Kidney (tissue), 14 donors: Measurements from ENCODE around the gene WDR49. TPM values are rescaled to one million over a fixed set of nuclear protein-coding genes. Genes with fewer than 3 reads are reported as not detected.

Experiments
- DNase-seq, 5 donors: peaks; one replicate each; pipeline ENCODE4 v3.0.0-alpha.2; 2013 to 2020
- FAIRE-seq: peaks from 2 replicates; lab custom pipeline; 2012; peaks lifted over from hg19 to GRCh38; lab: Jason Lieb, UNC
- H3K27ac ChIP-seq, 2 donors: one replicate each; pipeline ENCODE4 v1.7.0; 2013; ENCODE audit warnings: low read depth in 2 of 2, low read length in 2 of 2, inconsistent platforms in 1 of 2
- H3K27me3 ChIP-seq: one replicate; pipeline ENCODE4 v1.7.1; 2013; ENCODE audit warnings: low read length, inconsistent platforms; ENCODE audit not compliant: control insufficient read depth, insufficient read depth
- H3K36me3 ChIP-seq, 3 donors: one replicate each; pipeline versions ENCODE4 v1.7.0 to v1.7.1; 2013; ENCODE audit warnings: low read length in 3 of 3, control low read depth in 1 of 3, inconsistent platforms in 1 of 3; ENCODE audit not compliant: insufficient read depth in 3 of 3, control insufficient read depth in 2 of 3
- H3K4me1 ChIP-seq, 3 donors: one replicate each; pipeline versions ENCODE4 v1.7.0 to v1.7.1; 2013; ENCODE audit warnings: low read length in 3 of 3, inconsistent platforms in 1 of 3, low read depth in 1 of 3; ENCODE audit not compliant: control insufficient read depth in 2 of 3, insufficient read depth in 2 of 3
- H3K4me3 ChIP-seq, 3 donors: one replicate each; pipeline versions ENCODE4 v1.7.0 to v1.8.1; 2013; ENCODE audit warnings: low read length in 3 of 3, control low read depth in 1 of 3, inconsistent platforms in 1 of 3
- H3K9ac ChIP-seq, 3 donors: one replicate each; pipeline versions ENCODE4 v1.7.0 to v1.7.1; 2013; ENCODE audit warnings: low read length in 3 of 3, control low read depth in 1 of 3, inconsistent platforms in 1 of 3
- H3K9me3 ChIP-seq, 3 donors: one replicate each; pipeline versions ENCODE4 v1.7.0 to v1.7.1; 2013; ENCODE audit warnings: low read length in 3 of 3, control low read depth in 1 of 3, inconsistent platforms in 1 of 3; ENCODE audit not compliant: control insufficient read depth in 2 of 3, insufficient read depth in 1 of 3
- intact Hi-C: fragments of 100-400 bp; cut with DNase I; formaldehyde crosslinking; loops from one replicate; pipeline ENCODE4 v1.11.1; 2022
- polyA plus RNA-seq: library from polyadenylated mRNA; stranded (reverse); fragments of 350-450 nt; fragmentation: Illumina TruSeq; extraction: RNeasy Lipid Tissue Mini Kit (QIAGEN cat#74804); gene quantifications from one replicate; pipeline ENCODE4 v1.2.3, GENCODE V29; 2014; ENCODE audit warnings: low read depth, low replicate concordance; ENCODE audit not compliant: insufficient read depth
- total RNA-seq: library from RNA; stranded (reverse); fragmentation: NEBNext Ultra II Directional; extraction: Animal tissue kit (Norgen Biotek cat#: 25700); gene quantifications from one replicate; pipeline ENCODE4 v1.2.1, GENCODE V29; 2021
- TF ChIP-seq, protein P1 (sequence below): IDR thresholded peaks from 3 replicates; pipeline ENCODE4 v1.5.1; 2012; ENCODE audit warnings: mild to moderate bottlenecking, moderate library complexity, borderline replicate concordance; ENCODE audit not compliant: insufficient read depth; ENCODE audit errors: extremely low read depth
- donor health status: control.
- donor health status: control.
- donor health status: control.
- donor health status: control.
- donor health status: control.
- donor health status: DM: yes; HTN: yes; CAD: no.
- donor health status: Normal renal cell carcinoma (clear cell type).

WDR49 gene
- total and polyA plus RNA-seq, 2 donors from 2014 or later = 0.43 to 1.0 TPM

GRCh38 chr3:167473863-167474262 lies 179.9 kb downstream of the WDR49 start, which contains the start of gene SERPINI2:
Gene SERPINI2, minus strand, starts transcription at chr3:167474042. Its CDS starts 2,208 bp downstream, at chr3:167471834.
- Histone ChIP-seq H3K36me3 (no peaks in the 10 kb centered on the region), H3K27ac (no peak within 1 kb of the TSS), H3K9ac (no peak within 1 kb of the TSS), H3K9me3 (no peaks in the 10 kb centered on the region), H3K4me3 (no peak within 1 kb of the TSS), H3K4me1 (no peaks in the 10 kb centered on the region), H3K27me3 (no peaks in the 10 kb centered on the region)
- peak in 2 of 5 donors; percentile 1 to 4 for DNase-seq
- intact Hi-C loops = no loop called here
- TF ChIP-seq, protein P1, sequence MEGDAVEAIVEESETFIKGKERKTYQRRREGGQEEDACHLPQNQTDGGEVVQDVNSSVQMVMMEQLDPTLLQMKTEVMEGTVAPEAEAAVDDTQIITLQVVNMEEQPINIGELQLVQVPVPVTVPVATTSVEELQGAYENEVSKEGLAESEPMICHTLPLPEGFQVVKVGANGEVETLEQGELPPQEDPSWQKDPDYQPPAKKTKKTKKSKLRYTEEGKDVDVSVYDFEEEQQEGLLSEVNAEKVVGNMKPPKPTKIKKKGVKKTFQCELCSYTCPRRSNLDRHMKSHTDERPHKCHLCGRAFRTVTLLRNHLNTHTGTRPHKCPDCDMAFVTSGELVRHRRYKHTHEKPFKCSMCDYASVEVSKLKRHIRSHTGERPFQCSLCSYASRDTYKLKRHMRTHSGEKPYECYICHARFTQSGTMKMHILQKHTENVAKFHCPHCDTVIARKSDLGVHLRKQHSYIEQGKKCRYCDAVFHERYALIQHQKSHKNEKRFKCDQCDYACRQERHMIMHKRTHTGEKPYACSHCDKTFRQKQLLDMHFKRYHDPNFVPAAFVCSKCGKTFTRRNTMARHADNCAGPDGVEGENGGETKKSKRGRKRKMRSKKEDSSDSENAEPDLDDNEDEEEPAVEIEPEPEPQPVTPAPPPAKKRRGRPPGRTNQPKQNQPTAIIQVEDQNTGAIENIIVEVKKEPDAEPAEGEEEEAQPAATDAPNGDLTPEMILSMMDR = no peak
- no peak for FAIRE-seq

DNA sequence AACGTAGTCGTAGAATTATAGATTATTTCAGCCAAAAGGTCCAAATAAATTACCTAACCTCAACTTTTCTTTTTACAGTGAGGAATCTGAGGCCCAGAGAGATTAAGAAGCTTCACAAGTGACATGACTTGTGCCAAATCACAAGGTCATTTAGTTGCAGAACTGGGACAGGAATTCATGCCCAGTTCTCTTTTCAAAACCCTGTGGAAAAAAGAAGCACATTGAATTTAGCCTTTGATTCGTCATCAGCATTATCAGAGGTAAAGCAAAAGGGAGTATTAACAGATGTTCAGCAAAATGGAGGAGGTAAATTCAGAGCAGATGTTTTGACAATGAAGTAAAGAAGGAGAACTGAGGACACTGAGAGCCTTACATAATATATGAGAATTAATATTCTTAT lies 184.4 kb downstream of the WDR49 start:
- FAIRE-seq (no peak), DNase-seq (no peak)
- H3K4me1 ChIP-seq = no peaks in the 10 kb centered on the region
- no peak overlapping the region for H3K4me3 ChIP-seq
- H3K9me3 ChIP-seq = no peaks in the 10 kb centered on the region
- intact Hi-C loops = no loop called here
- no peaks in the 10 kb centered on the region for H3K36me3 ChIP-seq
- H3K9ac ChIP-seq = no peak overlapping the region
- no peaks in the 10 kb centered on the region for H3K27me3 ChIP-seq
- no peak overlapping the region for H3K27ac ChIP-seq
- TF ChIP-seq, protein P1 = no peak

- no peak for DNase-seq
- Histone ChIP-seq H3K27ac (no peak overlapping the region), H3K4me3 (no peak overlapping the region), H3K27me3 (no peaks in the 10 kb centered on the region), H3K4me1 (no peaks in the 10 kb centered on the region), H3K9ac (no peak overlapping the region), H3K9me3 (no peaks in the 10 kb centered on the region), H3K36me3 (no peaks in the 10 kb centered on the region)
- intact Hi-C loops = no loop called here
- FAIRE-seq = no peak
- TF ChIP-seq, protein P1 = no peak
Measured at GRCh38 chr3:167467848-167468611, 185.7 kb downstream of the WDR49 start.

- Histone ChIP-seq H3K4me1 (no peaks in the 10 kb centered on the region), H3K4me3 (no peak overlapping the region), H3K9me3 (no peaks in the 10 kb centered on the region), H3K9ac (no peak overlapping the region), H3K27ac (no peak overlapping the region), H3K36me3 (no peaks in the 10 kb centered on the region), H3K27me3 (no peaks in the 10 kb centered on the region)
- FAIRE-seq (no peak), DNase-seq (peak in 1 of 5 donors; percentile 5)
- intact Hi-C loops = no loop called here
- TF ChIP-seq, protein P1 = no peak
Measured at GRCh38 chr3:167466966-167467365, 186.8 kb downstream of the WDR49 start.
